GM12864 (cell line): ENCODE data around the gene CUTA.

ENCODE experiments used
- DNase-seq: peaks from one replicate; pipeline ENCODE4 v3.0.0-alpha.2; 2011; ENCODE audit warnings: low read depth
- H3K4me3 ChIP-seq: 2 replicates; pipeline ENCODE4 v1.5.1; 2011; ENCODE audit warnings: mild to moderate bottlenecking, low read depth, low read length, control low read depth
- TF ChIP-seq, protein P1 (sequence below): IDR thresholded peaks from 2 replicates; pipeline ENCODE4 v1.5.1; 2011; ENCODE audit warnings: low read depth, mild to moderate bottlenecking, moderate library complexity, low read length, control low read depth, inconsistent platforms; ENCODE audit errors: missing control alignments

Gene CUTA

GRCh38 chr6:33439956-33440648 lies 22.2 kb upstream of the CUTA start:
- TF ChIP-seq, protein P1, sequence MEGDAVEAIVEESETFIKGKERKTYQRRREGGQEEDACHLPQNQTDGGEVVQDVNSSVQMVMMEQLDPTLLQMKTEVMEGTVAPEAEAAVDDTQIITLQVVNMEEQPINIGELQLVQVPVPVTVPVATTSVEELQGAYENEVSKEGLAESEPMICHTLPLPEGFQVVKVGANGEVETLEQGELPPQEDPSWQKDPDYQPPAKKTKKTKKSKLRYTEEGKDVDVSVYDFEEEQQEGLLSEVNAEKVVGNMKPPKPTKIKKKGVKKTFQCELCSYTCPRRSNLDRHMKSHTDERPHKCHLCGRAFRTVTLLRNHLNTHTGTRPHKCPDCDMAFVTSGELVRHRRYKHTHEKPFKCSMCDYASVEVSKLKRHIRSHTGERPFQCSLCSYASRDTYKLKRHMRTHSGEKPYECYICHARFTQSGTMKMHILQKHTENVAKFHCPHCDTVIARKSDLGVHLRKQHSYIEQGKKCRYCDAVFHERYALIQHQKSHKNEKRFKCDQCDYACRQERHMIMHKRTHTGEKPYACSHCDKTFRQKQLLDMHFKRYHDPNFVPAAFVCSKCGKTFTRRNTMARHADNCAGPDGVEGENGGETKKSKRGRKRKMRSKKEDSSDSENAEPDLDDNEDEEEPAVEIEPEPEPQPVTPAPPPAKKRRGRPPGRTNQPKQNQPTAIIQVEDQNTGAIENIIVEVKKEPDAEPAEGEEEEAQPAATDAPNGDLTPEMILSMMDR = no peak
- DNase-seq = no peak
- H3K4me3 ChIP-seq = no peak overlapping the region

- H3K4me3 ChIP-seq = no peak overlapping the region
- DNase-seq = no peak
- TF ChIP-seq, protein P1 = no peak
These were observed 21.2 kb upstream of the CUTA start for GRCh38 chr6:33438978-33439594.

GRCh38 chr6:33437666-33438065 lies 19.8 kb upstream of the CUTA start:
- no peak for DNase-seq
- TF ChIP-seq, protein P1 = no peak
- no peak overlapping the region for H3K4me3 ChIP-seq

- TF ChIP-seq, protein P1 = no peak
- DNase-seq = no peak
- no peak overlapping the region for H3K4me3 ChIP-seq
These were observed 17.1 kb upstream of the CUTA start for GRCh38 chr6:33434961-33435360.

DNA sequence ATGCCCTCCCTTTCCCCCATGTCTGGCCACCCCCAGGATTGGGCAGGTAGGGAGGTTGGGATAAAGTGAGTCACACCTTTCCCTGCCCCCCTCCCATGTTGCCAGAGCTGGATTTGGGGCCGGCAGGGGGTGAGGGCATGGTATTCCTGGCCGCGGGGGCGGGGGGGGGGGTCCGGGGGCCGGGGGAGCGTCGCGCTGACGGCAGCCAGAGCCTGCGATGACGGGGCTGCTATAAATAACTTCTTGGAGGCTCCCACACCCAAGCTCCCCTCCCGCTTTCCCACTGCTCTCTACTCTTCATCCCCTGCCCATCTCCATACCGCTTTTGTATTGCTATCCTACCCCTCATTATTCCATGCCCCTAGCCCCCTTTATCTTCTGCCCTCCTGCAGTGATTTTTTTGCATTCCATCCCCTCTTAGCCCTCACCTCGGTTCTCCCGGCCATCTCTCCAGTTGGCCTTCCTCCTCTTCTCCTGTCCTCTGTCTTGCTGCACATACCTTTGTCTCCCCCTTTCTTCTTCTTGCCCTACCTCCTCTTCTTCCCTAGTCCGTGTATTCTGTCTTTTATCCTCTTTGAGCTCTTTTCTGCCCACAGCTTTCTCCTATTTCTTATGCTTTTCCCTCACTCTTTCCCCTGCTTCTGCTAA lies 15.8 kb upstream of the CUTA start:
- DNase-seq = no peak
- no peak overlapping the region for H3K4me3 ChIP-seq

GRCh38 chr6:33433001-33433543 lies 15.2 kb upstream of the CUTA start:
- DNase-seq = no peak
- no peak overlapping the region for H3K4me3 ChIP-seq

More for the DNA sequence above, 15.8 kb upstream of the CUTA start:
- TF ChIP-seq, protein P1 = no peak

More at GRCh38 chr6:33433001-33433543, 15.2 kb upstream of the CUTA start:
- TF ChIP-seq, protein P1 = no peak
